ENCODE results near the gene UNK.
A peak's percentile ranks its signal among the peaks of the same experiment; 100 is the strongest.

Gene UNK, protein sequence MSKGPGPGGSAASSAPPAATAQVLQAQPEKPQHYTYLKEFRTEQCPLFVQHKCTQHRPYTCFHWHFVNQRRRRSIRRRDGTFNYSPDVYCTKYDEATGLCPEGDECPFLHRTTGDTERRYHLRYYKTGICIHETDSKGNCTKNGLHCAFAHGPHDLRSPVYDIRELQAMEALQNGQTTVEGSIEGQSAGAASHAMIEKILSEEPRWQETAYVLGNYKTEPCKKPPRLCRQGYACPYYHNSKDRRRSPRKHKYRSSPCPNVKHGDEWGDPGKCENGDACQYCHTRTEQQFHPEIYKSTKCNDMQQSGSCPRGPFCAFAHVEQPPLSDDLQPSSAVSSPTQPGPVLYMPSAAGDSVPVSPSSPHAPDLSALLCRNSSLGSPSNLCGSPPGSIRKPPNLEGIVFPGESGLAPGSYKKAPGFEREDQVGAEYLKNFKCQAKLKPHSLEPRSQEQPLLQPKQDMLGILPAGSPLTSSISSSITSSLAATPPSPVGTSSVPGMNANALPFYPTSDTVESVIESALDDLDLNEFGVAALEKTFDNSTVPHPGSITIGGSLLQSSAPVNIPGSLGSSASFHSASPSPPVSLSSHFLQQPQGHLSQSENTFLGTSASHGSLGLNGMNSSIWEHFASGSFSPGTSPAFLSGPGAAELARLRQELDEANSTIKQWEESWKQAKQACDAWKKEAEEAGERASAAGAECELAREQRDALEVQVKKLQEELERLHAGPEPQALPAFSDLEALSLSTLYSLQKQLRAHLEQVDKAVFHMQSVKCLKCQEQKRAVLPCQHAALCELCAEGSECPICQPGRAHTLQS

DNA sequence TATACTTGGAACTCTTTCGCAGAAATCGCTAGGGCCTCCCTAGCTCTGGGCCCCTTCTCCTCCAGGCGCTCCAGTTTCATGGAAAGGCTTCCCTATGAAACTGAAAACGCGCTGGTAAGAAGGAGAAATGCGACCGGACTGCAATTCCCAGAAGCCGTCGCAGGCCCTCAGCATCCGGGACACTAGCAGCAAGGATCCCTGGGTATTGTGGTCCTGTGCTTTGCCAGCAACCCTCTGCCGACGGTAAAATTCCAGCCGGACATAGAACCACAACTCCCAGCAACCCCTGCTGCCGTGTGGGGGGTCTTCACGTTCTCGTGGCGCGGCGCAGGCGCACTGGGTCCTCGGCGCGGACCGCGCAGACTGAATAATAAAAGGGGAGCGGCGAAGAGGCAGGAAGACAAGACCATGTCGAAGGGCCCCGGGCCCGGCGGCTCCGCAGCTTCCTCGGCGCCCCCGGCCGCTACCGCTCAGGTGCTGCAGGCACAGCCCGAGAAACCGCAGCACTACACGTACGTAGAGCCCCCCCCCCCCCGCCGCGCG lies at the start of gene UNK:
Gene UNK (plus strand): TSS at position 334 of the 543 bp plus-strand sequence. CDS start 75 bp downstream, at position 409.
- DNase-seq: peak; percentile 98

DNA sequence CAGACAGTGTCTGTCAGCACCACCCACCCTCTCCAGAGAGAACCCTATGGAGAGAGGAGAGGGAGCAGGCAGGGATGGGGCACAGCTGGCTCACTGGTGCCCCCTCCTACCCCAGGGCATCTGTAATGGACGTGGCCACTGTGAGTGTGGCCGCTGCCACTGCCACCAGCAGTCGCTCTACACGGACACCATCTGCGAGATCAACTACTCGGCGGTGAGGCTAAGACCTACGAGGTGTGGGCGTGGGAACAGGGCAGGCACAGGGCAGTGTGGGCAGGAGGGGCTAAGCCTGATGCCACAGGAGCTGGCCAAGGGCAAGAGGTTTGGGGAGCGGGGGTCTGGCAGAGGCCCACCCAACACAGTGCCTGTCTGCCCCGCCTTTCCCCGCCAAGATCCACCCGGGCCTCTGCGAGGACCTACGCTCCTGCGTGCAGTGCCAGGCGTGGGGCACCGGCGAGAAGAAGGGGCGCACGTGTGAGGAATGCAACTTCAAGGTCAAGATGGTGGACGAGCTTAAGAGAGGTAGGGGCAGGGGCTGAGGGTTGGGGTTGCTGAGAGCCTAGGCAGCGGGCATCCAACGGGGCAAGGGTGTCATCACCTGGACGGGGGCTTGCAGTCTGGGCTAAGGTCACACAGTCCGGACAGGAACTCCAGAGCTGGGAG lies 48.3 kb upstream of the UNK start:
- DNase-seq: no peak

DNA sequence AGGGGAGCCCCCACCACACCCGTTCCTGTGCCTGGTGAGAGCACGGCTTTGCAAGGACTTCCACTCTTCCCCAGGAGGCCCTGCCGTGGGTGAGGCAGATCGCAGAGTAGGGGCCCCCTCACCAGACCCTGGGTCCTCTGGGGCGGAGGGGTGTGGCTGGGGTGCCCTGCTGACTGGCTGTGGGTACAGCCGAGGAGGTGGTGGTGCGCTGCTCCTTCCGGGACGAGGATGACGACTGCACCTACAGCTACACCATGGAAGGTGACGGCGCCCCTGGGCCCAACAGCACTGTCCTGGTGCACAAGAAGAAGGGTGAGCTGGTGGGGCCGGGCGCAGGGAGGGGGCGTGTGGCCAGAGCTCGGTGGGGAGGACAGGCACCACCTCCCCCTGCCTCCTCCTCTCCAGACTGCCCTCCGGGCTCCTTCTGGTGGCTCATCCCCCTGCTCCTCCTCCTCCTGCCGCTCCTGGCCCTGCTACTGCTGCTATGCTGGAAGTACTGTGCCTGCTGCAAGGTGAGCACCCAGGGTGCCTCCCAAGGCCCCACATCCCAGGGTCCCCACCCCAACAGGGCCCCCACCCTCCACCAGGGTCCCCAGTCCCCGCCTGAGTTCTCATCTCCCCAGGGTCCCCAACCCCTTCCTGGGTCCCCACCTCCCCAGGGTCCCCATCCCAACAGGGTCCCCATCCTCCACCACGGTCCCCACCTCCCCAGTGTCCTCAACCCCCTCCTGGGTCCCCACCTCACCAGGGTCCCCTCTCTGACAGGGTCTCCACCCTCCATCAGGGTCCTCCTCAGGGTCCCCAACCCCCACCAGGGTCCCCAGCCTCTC lies 47.3 kb upstream of the UNK start:
- no peak for DNase-seq

DNA sequence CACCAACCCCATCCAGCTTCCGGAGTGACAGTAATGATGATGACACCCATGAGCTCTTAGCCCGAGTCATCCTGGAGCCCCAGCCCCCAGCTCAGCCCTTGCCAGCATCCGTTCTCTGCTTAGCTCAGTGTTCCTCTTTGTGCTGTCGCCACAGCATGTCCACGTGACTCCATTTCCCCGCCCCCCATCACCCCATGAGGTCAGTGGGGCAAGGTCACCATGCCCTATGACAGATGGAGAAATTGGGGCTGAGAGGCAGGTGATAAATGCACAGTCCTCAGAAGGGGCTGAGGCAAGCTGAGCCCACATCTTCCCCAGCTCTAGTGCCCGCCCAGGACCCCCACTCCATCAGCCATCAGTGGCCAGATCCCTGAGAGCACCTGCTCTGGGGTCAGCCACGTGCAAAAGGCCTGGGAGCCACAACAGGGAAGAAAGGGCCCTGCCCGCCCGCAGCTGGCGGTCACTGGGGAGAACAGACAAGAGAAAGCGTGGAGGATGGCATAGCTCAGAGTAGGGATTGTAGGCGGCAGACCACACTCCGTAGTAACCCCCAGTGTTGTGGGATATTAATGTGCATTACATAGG lies 46.3 kb upstream of the UNK start:
- DNase-seq: no peak

DNA sequence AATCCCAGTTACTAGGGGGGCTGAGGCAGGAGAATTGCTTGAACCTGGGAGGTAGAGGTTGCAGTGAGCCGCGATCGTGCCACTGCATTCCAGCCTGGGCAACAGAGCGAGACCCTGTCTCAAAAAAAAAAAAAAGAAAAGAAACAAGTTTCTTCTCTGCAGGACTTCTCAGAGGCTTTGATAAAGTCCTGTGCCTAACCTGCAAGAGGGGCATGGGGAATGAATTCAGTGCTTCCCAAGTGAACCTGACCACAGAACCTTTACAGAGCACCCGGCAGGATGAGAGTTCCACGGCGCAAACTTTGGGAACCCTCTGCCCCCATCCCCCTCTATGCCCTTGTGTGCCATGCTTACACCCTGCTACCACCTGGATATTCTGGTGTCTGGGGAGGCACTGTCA lies 45.4 kb upstream of the UNK start:
- no peak for DNase-seq

DNA sequence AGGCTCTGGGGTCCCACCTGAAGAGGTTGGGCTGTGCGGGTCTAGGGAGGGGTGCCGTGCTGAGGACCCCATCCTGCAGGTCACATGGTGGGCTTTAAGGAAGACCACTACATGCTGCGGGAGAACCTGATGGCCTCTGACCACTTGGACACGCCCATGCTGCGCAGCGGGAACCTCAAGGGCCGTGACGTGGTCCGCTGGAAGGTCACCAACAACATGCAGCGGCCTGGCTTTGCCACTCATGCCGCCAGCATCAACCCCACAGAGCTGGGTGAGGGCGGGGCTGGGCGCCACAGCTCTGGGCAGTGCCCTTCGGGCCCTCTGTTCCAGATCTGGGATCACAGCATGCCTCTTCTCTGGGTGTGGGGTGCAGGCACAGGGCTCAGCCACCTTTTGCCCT lies 44.8 kb upstream of the UNK start:
- DNase-seq: no peak

DNA sequence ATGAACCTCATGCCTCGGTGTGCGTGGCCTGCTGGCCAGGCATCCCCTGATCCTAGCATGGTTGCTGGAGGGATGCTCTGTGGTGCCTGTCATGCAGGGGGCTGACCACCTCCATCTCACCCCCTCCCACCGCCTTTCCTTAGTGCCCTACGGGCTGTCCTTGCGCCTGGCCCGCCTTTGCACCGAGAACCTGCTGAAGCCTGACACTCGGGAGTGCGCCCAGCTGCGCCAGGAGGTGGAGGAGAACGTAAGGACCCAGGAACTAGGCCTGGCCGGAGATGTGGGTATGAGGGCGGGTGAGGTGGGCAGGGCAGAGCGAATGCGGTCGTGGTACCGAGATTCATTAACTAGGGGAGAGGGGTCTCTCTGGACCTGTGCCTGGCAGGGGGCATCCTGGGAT lies 44.4 kb upstream of the UNK start:
- no peak for DNase-seq

DNA sequence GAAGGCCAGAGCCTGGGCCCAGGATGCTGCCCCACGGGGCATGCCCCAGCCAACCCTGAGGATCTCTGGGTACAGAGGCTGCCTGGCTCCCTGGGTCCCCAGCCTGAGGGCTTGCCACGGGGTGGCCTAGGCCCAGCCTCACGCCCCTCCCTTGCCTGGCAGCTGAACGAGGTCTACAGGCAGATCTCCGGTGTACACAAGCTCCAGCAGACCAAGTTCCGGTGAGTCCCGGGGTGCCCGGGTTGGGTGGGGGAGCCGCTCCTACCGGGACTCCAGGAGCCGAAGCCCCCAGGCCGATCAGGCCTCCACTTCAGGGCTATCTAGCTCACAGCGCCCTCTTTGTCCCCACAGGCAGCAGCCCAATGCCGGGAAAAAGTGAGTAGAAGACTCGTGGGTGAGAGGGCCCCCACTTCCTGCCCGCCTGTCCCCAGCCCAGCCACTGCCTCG lies 44.0 kb upstream of the UNK start:
- no peak for DNase-seq

DNA sequence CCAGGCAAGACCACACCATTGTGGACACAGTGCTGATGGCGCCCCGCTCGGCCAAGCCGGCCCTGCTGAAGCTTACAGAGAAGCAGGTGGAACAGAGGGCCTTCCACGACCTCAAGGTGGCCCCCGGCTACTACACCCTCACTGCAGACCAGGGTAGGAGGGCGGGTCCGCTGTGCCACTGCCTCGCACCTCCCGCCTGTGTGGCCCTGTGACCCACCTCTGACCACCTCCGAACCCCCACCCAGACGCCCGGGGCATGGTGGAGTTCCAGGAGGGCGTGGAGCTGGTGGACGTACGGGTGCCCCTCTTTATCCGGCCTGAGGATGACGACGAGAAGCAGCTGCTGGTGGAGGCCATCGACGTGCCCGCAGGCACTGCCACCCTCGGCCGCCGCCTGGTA lies 42.3 kb upstream of the UNK start:
- no peak for DNase-seq

DNA sequence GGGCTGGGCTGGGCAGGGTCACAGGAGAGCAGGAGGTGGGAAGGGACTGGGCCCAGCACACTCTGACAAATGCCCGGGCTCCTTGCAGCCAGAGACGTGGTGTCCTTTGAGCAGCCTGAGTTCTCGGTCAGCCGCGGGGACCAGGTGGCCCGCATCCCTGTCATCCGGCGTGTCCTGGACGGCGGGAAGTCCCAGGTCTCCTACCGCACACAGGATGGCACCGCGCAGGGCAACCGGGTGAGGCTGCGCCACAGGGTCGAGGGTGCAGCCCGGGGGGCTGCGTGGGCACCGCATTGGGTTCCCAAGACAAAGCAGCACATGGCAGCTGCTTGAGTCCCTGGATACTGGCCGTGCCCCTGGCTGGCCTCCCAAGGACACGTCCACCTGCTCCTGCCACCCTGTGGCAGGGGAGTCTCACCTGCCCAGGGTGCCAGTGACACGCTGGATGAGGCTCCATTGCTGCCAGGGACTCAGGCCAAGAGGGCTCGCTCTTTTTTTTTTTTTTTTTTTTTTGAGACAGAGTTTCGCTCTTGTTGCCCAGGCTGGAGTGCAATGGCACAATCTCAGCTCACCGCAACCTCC lies 40.9 kb upstream of the UNK start:
- DNase-seq: no peak

DNA sequence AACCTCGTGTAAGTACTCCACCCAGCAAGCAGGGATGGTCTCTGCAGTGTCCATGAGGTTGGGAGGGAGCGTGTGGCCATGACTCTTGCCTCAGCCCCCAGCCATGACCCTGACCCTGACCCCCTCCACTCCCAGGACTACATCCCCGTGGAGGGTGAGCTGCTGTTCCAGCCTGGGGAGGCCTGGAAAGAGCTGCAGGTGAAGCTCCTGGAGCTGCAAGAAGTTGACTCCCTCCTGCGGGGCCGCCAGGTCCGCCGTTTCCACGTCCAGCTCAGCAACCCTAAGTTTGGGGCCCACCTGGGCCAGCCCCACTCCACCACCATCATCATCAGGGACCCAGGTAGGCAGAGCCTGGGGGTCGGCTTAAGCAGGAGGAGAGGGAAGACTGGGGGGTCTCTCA lies 35.9 kb upstream of the UNK start:
- DNase-seq: no peak

DNA sequence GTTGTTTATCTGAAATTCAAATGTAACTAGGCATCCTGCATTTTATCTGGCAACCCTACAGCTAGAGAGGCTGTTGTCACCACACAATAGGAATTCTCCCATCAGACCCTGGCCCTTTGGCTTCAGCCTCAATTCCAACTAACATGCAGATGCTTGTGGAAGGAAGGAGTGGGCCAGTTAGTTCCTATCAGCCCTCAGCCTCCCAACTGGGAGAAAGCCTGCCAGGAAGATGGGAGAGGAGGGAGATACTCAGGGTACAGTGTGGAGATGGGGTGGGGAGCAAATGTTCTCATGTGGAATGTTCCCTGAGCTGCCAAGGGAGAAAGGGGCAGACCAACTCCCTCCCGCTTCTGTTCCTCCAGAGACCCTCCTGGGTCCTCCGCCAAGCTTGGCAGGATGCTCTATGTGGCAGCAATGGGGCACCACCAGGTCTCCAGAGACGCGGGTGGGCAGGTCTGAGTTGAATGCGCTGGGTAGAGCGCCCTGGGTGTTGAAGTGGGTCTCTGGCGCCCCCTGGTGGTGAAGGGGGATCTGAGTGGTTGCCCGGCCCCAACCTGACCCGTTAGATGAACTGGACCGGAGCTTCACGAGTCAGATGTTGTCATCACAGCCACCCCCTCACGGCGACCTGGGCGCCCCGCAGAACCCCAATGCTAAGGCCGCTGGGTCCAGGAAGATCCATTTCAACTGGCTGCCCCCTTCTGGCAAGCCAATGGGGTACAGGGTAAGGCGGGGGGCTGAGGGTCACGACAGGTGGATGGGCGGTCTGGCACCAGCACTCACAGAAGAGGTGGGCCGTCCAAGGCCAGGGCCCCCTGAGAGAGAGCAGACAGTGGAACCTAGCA lies 34.8 kb upstream of the UNK start:
- DNase-seq: peak; percentile 85

DNA sequence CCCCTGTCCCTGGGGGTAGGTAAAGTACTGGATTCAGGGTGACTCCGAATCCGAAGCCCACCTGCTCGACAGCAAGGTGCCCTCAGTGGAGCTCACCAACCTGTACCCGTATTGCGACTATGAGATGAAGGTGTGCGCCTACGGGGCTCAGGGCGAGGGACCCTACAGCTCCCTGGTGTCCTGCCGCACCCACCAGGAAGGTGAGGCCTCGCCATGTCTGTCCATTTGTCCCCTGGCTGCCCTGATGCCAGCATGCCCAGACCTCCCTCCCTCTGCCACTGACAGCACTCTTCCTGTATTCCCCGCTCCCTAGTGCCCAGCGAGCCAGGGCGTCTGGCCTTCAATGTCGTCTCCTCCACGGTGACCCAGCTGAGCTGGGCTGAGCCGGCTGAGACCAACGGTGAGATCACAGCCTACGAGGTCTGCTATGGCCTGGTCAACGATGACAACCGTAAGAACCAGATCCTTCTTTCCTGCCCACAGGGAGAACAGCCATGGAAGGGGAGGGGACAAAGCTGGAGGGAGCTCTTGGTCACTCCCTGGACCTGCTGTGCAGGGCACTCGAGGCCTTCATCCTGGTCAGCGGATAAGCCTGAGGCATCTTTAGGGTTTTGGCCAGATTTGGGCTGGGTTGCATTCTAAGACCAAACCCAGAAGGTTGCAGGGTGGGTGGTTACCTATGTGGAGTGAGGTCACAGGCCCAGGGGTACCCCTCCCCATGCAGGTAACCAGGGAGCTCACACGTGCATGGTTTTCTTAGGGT lies 33.8 kb upstream of the UNK start:
- DNase-seq: no peak

DNA sequence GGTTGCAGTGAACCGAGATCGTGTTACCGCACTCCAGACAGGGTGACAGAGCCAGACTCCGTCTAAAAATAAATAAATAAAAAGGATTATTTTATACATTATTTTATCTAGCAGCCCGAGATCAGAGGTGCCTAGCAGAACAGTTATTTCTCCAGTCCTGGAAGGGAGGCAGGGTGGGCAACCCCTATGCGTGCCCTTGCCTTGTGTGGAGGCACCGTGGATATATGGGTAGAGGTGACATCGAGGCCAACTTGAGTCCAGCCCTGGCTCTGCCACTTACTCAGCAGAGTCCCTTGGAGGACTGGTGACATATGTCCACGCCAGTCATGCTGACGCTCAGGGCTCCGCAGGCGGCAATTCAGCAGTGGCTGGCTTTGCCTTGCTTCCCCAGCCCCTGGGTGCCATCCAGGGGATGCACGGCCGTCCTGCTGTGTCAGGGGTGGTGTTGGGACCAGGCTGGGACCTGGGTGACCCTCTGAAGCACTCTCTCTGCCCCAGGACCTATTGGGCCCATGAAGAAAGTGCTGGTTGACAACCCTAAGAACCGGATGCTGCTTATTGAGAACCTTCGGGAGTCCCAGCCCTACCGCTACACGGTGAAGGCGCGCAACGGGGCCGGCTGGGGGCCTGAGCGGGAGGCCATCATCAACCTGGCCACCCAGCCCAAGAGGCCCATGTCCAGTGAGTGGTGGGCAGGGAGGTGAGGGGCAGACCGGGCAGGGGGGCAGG lies 32.8 kb upstream of the UNK start:
- DNase-seq: no peak

DNA sequence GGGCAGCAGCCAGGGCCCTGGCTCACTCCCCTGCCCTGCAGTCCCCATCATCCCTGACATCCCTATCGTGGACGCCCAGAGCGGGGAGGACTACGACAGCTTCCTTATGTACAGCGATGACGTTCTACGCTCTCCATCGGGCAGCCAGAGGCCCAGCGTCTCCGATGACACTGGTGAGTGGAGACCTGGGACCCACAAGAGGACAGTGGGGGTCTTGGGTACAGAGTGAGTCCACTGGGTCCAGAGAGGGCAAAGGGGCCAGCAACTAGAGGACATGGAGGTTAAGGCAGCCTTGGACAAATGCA lies 32.2 kb upstream of the UNK start:
- DNase-seq: no peak

DNA sequence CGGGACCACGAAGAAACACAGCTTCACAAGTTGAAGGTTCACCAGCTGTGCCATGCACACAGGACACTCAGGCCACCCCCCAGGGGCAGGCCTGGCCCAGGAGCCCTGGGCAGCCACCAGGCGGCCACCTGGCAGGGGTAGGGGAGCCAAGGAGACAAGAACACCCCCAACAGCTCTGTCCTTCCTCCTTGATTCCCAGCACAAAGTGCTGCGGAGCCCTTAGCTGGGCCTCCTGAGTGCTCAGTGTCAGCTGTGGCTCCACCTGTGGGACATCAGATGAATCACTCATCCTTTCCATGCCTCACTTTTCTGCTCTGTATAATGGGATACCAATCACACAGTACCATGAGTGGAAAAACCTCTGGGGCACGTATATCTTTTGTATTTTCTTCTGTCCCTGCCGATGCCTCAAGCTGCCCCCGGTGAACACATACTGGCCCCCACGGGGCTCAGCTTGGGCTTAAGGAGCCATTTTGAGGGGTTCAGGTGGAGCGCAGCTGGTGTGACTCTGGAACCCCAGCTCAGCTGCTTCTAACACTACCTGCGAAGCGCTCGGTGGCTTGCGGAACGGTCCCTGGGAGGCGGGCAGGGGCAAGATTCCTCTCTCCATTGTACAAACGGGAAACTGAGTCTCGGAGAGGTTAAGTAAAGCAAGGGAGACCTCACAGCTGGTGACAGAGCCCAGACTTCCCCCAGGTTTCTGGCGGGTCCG lies 31.6 kb upstream of the UNK start:
- DNase-seq: no peak

DNA sequence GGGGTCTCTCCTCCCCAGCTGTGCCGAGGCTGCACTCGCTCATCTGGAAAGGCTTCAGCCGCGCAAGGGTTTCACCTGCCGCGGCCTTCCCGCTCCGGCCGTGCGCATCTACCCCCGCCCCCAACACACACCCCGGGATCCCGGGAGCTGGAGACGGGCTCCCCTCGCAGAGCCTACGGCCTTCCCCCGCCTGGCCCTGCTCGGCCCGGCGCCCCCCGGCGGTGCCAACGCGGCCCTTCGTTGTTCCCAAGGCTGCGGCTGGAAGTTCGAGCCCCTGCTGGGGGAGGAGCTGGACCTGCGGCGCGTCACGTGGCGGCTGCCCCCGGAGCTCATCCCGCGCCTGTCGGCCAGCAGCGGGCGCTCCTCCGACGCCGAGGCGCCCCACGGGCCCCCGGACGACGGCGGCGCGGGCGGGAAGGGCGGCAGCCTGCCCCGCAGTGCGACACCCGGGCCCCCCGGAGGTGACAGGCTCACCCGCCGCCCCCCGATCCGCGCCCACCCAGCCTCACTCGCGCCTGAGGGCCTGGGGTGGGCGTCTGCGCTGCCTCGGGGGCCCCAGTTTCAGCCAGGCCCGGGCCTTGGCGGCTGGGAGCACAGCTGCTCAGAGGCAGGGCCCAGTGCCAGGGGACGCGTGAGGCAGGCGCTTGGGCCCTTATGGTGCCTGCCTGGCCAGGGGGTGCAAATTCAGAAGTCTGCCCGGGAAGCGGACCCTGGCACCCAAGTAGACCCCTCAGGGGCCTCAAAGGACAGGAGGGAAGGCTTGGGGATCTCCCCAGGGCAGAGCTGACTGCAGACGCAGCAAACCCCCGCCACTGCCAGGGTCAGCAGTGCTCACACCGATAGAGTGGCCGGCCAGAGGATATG lies 30.9 kb upstream of the UNK start:
- peak; percentile 75 for DNase-seq
